Activated CD8-positive, alpha-beta memory T cell treated with anti-CD3 and anti-CD28 coated beads, Interleukin-2, amount 50 U/mL, for 1 hour (primary cell): ENCODE results near the gene SH2D3C.
A peak's percentile ranks its signal among the peaks of the same experiment; 100 is the strongest.

ENCODE experiments used
- DNase-seq: peaks from one replicate; pipeline ENCODE4 v3.0.0-alpha.2; 2020; ENCODE audit errors: extremely low read depth

Gene SH2D3C

DNA sequence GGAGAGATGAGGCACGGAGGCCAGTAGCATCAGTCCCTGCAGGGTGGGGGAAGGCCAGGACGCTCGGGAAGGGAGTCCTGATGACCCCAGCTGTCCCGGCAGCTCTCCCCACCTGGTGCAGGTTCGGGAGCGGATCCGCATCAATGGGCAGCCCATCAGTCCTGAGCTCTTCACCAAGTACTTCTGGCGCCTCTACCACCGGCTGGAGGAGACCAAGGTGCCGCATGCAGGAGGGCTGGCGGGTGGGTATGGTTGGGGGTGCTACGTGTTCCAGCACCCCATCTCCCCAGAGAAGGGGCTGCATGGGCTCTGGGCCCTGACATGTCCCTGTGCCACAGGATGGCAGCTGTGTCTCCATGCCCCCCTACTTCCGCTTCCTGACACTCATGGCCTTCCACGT lies 28.4 kb upstream of the SH2D3C start:
- DNase-seq: no peak

- no peak for DNase-seq
These were observed 27.2 kb upstream of the SH2D3C start for GRCh38 chr9:127805620-127806019.

DNA sequence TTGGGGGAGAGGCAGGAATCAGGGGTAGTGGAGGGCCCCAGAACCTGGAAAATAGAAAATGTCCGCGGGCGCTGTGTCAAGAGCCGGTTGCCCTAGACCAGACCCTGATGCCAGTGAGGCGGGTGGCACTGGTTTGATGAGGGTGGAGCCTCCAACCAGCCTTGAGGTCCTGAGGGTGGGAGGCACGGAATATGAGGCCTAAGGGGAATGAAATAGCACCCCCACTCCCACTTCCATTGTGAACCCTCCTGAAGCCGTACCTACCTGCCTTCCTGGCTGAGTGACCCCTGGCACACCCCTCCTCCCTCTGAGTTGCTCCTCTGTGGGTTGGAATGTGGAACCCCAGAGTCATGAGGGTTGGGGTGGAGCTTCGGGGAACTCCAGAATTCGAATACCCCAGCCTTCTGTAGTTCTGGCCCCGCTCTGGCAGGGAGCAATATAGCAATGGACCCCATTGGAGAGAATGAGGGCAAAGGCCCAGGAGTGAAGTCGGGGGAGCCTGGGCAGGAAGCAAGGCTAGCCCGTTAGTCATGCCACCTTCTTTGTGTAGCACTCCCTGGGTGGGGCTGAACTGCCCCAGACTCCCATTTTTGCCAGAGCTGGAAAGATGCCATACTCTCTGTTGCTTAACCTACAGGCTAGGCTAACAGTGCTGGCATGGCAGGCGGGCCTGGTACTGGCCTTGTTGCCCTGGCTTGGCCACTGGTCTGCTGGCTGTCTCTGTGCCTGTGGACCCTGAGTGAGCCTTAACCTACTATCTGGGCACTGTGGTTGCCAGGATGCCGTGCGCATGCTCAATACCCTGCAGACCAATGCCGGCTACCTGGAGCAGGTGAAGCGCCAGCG lies 25.3 kb upstream of the SH2D3C start:
- DNase-seq: no peak

GRCh38 chr9:127802576-127803443 lies 24.3 kb upstream of the SH2D3C start, which contains the start of gene FPGS:
Gene FPGS, plus strand, starts transcription at chr9:127802882. Its CDS starts 43 bp downstream, at chr9:127802925.
- DNase-seq: peak; percentile 66

DNA sequence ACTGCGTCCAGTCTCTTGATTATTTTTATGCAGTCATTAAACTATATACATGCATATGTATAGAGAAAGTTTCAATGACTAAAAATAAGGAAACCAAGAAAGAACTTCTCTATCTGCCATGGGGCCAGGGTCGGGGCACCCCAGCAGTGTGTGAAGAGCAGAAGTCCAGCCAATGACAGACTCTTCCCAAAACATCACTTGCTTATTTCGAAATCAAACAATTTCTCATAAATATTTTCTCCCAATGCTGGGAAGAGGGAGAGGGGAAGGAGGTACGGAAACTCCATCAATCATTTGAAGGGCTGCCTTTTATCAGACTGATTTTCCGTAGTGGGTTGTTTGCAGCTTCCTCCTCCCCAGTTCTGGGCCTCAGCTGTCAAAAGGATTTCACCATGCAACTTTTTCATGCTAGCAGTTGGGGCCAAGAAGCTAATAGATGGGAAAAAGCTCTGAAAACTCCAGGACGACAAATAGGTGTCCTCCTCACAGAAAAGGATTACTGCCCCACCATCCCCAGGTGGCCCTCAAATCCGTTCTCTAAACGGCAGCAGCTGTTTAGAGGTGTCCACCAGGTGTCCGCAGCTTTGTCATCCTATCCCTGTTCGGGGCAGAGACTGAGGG lies 23.6 kb upstream of the SH2D3C start:
- DNase-seq: no peak

DNA sequence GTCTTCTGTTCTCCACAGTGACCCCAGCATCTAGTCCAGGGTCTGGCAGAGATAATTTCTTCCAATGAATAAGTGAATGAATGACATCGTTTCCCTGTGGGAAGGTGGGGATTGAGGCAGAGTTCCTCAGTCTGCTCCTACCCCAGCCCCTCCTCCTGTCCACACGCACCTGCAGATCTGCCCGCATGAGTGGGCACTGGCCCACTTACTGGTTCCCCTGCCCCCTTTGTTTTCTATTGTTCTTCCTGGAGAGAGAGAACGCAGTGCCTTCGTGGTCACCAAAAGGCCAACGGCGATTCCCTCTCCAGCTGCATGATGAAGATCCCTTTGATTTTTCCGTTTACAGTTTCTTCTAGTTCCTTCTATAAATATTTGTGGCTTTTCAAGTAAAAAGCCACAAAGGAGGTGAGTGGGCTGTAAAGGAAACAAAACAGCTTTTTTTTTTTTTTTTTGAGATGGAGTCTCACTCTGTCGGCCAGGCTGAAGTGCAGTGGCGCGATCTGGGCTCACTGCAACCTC lies 18.4 kb upstream of the SH2D3C start:
- DNase-seq: no peak

- no peak for DNase-seq
These were observed 17.9 kb upstream of the SH2D3C start for GRCh38 chr9:127796225-127796813.

GRCh38 chr9:127794001-127794791 lies 15.7 kb upstream of the SH2D3C start:
- DNase-seq: no peak

GRCh38 chr9:127793093-127793708 lies 14.7 kb upstream of the SH2D3C start:
- DNase-seq: no peak

- no peak for DNase-seq
These were observed 14.1 kb upstream of the SH2D3C start for GRCh38 chr9:127792417-127793031.

DNA sequence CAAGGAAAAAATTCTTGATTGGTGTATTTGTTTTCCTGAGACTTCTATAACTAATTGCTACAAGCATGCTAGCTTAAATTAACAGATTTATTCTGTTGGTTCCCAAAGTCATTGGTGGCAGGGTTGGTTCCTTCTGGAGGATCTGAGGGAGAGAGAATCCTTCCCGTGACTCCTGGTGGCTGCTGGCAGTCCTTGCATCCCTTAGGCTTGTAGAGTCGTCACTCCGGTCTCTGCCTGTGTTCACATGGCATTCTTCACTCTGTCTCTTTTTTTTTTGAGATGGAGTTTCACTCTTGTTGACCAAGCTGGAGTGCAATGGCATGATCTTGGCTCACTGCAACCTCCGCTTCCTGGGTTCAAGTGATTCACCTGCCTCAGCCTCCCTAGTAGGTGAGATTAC lies 12.6 kb upstream of the SH2D3C start:
- no peak for DNase-seq

- no peak for DNase-seq
These were observed 11.8 kb upstream of the SH2D3C start for GRCh38 chr9:127790094-127790855.

GRCh38 chr9:127789179-127789578 lies 10.7 kb upstream of the SH2D3C start:
- DNase-seq: no peak

GRCh38 chr9:127788337-127789011 lies 10.0 kb upstream of the SH2D3C start:
- no peak for DNase-seq

- DNase-seq: no peak
These were observed 8.3 kb upstream of the SH2D3C start for GRCh38 chr9:127786773-127787104.

DNA sequence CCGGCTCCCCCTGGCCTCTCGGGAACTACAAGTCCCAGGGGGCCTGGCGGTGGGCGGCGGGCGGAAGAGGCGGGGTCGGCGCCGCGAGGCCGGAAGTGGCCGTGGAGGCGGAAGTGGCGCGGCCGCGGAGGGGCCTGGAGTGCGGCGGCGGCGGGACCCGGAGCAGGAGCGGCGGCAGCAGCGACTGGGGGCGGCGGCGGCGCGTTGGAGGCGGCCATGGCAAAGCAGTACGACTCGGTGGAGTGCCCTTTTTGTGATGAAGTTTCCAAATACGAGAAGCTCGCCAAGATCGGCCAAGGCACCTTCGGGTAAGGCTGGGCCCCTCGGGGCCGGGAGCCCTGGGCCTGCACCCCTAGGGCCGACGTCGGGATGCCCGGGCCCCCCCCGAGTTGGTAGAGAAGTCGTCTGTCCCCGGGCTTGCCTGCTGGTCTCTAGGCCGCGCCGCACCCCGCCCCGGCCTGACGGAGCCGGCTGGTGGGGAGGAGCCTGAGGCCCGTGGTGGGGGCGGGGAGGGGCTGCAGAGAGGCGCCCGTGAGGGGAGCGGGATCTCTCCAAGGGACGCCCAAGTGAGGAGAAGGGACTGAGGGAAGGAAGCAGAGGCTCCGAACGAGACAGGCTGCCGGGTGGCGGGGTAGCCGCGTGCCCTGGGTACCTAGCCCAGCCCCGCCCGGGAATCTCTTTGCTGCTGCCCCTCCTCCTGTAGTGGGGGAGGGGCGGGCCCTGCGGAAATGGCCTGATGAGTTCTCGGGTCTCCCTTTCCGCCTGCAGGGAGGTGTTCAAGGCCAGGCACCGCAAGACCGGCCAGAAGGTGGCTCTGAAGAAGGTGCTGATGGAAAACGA lies 7.7 kb upstream of the SH2D3C start, which contains the start of gene CDK9:
Gene CDK9, plus strand, starts transcription at position 102 of the 840 bp plus-strand sequence. Its CDS starts 115 bp downstream, at position 217.
- peak; percentile 67 for DNase-seq
